SKM-1 (cell line): Measurements from ENCODE around the gene HNF4A.
A peak's percentile ranks its signal among the peaks of the same experiment; 100 is the strongest.

ENCODE experiments used
- DNase-seq: peaks from one replicate; lab custom pipeline; 2025; ENCODE audit not compliant: unreplicated experiment; lab: John Stamatoyannopoulos, UW

HNF4A gene

DNA sequence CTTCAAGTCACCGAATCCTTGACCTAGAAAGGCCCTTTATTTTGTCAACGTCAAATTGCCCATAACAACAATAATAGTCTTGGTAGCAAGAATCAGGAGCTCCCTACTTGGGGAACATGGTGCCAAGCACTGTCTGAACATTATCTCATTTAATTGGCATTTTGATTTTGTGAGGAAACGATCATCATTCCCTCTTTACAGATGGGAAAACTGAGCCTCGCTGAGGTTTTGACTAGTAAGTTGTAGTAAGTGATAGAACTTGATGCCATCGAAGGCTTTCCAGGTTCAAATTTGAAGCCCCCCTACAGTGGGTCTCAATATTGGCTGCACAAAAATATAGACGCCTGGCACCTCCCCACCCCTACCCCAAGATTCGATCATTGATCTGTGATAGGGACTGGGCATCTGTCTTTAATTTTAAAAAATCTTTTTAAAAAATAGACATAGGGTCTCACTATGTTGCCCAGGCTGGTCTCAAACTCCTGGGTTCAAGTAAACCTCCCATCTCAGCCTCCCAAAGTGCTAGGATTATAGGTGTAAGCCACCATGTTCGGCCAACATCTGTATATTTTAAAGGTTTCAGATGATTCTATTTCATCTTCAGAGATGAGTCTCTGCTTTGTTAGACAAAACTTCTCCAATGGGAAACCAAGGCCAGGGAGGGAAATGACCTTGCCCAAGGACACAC, 36.7 kb downstream of the HNF4A start:
- no peak for DNase-seq

DNA sequence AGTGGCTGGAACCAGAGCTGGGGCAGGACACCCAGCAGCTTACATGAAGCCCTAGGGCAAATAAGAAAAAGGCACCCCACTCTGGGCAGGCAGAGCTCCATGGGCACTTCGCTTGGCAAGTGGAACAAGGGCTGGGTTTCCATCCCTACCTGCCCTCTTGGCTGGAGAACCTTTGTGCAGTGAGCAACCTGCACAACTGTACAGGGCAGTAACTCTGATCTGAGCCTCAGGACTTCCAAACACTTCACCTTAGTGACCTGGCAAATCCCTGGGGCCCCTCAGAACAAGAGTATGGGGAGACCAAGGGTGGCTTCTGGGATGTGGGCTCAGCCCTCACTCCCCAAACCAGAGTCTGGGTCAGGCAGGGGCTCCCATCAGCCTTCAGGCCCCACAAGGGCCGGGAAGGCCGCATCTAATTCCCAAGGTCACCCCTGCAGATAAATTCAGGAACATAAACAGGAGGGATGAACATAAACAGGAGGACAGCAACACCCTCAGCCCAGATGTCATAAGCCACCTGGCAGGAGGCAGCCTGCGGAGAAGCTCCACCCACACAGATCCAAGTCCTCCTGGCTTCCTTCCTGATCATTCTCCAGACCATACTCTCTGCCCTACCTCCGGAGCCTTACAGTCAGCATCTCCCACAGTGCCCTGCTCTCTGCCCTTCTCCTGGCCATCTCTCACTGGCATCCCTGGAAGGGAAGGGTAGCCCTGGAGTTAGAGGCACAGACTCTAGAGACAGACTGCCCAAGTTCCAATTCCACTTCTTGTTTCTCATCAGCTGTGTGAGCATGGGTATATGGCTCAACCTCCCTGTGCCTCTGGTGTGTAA, 37.5 kb downstream of the HNF4A start:
- no peak for DNase-seq

DNA sequence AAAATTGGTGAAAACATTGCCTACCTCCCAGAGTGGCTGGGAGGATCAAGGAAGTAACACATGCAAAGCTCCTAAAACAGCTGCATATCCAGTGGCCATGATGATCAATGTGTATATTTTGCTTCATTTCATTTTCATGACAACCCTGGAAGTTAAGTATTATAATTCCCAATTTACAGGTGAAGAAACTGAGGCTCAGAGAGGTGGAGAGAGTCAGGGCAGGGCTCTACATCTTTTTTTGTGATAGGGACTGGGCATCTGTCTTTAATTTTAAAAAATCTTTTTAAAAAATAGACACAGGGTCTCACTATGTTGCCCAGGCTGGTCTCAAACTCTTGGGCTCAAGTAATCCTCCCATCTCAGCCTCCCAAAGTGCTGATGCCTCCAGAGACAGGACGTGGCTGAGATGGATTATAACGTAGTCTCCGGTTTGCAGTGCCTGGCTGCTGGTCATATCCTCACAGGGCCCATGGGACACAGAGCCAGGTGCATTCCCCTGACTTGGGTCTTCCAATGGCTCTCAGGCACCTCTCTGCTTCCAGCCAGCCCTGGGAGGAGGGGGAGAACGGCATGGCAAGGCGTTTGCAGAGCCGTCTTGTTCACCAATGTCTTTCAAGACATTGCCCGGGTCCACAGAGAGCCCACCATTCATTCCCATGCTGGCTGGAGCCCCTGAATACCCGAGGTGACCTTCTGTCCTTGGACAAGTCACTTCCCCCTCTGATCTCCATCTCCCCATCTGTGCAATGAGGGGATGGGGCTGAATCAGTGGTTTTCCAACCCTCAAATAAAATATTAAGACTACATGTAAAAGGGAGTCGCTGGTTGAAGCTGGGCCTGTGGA, 38.3 kb downstream of the HNF4A start:
- no peak for DNase-seq

DNA sequence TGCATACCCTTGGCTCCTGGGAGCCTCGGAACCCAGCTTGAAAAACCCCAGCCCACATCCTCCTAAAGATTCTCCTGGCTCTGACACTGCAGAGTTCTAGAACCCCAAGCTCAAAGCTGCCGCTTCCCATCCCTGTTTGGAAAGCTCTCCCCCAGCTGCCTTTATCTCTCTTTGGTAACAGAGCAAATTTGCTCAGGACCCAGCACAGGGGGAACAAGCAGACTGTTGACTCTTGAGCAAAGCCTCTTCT, 38.9 kb downstream of the HNF4A start:
- DNase-seq, result no peak

DNA sequence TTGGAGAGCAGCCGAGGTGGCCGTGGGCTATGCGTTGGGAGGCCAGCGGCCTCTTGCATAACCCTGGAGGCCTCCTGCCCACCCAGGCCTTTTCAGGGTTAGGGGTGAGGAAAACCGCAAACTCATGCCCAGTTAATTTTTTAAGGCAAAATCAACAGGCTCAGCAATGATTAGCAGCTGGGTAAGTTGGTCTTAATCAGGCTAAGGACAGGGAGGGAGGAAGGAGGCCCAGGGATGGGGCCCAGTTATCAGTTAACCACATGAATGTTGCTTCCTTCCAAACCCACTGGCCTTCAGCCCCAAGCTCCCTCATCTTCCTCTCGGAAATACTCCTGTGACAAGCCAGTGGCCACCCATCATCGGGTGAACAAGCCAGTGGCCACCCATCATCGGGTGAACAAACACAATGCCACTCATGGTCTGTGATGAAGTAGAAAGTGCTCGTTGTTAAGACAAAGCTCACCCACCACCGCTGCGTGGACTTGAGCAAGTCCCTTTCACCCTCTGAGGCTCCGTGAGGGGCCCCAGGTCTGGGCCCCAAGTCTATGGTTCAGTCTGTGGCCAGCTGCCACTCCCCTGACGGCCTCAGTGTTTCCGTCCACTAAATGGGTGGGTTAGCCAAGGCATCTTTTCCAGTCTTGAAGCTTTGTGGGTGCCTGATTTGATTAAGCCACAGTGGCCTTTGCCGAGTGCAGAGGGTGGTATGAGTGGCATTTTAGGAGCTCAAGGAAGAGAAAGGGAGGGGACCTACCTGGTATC, 39.4 kb downstream of the HNF4A start:
- peak; percentile 72 for DNase-seq

DNA sequence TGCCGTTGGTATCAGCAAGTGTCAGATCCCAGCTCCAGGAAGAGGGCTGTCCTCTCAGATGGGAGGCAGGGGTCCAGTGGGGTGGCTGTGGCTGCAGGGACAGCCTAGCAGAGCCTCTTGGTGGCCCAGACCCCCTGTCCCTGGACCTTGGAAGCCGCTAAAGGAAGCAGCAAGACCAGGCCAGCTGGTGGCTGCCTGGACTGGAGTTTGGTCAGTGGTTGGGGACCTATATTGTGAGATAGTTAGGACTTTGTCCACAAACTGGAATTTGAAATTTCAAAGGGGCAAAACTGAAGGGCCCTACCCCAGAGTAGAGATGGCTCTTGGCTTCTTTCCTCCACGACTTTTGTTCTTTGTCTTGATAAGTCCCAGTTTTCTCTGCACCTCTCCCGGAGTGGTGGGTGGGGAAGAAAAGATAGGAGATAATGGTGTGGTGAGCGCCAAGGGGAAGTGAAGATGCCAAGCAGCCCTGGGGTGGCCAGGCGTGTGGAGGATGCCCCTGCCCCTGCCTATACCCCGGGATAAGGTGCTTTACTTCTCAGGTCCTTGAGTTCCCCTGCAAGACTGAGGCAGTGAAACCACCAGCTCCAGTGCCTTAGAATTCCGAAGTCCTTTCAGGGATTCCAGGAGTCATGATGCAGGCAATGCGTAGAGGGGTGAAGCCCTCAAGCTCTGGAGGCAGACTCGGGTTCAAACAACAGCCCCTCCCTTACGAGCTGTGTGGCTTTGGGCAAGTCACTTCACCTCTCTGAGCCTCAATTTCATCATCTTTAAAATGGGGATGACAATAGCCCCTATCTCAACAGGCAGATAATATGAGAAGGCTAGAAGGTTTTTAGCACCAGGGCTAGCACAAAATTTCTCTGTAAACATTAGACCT, 40.2 kb downstream of the HNF4A start:
- DNase-seq, result no peak

DNA sequence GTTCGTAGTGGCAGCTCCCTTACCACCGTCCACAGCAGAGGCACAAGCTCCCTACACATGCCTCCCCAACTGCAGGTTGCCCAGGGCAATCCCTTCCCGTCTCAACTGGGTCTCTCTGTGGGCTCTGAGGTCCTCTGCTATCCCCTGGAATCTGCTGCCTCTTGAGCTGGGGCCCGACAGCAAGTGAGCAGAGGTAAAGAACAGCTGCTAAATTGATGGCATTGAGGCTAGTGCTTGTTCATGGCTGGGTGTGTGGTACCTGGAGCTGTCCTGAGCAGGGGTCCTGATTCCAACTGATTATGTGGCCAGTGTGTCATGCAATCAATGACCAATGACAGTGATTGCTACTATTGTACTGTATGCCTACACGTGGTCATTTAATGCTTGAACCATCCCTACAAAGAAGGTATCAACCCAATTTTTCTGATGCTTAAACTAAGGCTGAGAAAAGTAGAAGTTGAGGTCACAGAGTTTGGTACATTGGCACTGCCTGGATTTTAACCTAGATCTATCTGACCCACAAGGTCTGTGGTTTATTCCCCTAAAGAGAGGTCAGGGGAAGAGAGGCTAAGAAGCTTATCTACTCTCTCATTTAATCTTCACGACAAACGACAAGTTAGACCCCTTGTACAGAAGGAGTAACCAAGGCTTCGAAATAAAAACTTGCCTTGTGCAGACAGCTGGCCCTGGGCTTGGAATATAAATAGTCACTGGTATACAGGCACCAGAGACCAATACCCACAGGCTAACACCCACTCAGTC, 41.1 kb downstream of the HNF4A start:
- no peak for DNase-seq

DNA sequence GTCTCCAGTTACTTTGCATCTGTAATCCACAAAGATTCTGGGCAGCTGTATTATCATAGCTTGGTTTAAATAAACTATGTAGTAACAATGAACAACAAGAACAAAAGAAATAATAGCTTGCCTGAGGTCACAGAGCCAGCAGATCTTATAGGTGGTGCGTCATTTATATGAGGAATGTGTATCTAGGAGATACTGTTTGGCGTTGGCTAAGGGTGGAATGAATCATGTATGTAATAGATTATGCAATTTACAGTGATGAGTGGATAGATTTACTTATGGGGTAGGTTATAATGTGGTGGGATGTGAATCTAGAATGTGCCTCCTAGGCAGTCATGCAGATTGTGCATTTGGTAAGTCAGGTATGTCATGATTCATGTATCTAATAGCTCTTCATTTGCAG, 42.8 kb downstream of the HNF4A start:
- DNase-seq, result no peak

DNA sequence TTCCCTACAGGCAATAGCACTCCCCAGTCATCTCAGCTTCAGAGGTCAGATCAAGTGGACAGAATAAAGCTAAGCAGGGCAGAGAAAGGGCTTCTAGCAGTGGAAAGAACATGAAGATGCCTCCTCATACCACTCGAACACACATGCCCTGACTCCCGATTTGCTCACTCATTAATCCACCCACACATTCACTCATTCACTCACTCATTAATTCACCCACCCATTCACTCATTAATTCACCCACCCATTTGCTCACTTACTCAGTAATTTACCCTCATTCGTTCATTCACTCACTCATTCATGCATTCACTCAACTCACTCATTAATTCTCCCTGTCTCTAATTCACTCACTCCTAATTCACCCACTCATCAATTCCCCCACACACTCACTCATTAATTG, 43.9 kb downstream of the HNF4A start:
- no peak for DNase-seq

DNA sequence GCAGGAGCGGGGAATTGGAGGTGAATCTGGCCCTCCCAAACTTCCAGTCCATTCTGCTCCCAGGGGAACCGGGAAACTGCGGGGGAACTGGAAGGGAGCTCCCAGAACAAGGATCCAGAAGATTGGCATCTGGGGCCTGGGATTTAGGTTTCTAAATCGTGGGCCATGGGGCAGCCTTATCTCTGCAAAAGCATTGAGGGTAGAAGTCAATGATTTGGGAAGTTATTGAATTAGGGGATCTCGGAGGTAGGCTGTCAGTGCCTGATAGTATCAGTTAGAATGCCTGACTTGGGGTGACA, 45.1 kb downstream of the HNF4A start:
- no peak for DNase-seq

DNA sequence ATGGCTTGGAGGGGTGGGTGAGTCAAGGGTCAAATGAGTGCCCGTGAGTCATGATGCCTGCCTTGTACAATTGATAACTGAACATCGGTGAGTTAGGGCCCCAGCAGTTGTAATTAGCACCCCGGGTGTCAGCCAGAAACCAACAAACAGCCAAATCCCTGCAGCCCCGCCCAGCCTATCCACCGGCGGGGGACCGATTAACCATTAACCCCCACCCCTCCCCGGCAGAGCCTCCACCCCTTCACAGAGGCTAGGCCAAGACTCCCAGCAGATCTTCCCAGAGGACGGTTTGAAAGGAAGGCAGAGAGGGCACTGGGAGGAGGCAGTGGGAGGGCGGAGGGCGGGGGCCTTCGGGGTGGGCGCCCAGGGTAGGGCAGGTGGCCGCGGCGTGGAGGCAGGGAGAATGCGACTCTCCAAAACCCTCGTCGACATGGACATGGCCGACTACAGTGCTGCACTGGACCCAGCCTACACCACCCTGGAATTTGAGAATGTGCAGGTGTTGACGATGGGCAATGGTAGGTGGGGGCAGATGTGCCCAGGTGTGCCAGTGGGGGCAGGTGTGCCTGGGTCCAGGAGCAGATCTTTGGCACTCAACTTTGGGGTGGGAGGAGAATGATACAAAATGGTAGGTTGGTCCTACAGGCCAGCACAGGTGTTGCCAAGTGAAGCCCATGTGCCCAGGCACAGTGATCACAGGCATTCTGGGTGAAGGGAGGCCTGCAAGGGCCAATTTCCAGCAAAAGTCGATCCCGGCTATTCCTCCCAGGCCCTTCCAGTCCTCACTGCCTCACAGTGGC, 45.7 kb downstream of the HNF4A start:
- DNase-seq, result no peak

DNA sequence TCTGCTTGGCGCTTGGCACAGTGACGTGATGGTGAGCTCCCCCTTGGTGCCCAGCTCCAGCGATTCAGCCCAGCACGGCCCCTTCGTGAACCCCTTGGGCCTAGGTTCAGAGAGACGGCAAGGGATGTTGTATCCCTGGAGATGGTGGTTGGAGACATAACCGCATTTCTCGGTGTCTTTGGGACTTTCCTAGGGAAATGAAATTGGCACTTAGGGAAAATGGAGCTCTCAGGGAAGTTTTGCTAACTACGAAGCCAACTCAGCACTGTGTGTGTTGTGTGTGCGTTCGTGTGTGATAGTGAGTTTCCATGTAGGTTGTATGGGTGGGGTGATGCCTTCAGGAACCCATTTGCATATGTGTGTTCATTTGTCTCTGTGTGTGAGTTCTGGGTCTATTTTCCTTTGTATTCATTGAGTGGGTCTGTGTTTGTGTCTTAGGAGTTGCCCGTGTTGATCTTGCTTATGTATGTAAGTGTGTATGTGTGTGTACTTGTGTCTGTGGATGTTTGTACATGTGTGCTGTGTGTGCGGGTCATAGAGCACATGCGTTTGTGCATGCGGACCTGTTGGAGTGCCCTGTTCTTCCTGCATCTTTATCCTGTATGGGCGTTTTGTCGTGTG, 46.4 kb downstream of the HNF4A start:
- no peak for DNase-seq

DNA sequence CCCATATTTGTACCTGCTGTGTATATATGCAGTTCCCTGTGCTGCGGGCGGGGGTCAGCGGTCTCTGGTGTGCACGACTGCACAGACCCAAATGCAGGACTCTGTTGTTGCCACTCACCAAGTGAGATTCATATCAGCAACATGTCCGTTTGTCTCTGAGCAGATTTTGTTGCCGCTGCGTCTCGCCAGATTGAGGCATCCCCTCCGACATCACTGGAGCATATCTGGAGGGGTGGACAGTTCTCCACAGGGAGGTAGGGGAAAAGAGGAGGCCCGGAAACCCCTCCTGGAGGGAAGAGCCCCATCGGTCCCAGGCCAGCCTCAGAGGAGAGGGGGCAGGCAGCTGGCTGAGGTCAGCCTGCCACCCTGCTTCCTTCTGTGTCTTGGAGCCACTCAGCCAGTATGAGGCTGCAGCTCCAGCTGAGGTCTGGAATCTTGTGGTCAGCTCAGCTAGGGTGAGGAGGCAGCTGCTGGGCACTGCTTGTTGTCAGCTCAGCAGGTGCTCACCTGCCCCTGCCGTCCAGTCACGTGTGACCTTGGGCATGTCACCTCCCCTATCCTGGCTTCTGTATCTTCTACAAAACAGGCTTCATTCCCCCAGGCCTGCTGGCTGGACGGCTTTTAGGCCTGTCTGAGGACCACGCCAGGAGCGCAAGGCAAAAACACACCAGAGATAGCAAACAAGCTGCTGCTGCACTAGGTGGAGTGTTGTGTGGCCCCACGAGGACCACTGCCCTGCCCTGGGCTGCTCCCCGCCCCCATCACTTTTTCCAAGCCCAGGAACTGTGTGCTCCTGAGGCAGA, 47.1 kb downstream of the HNF4A start:
- no peak for DNase-seq

DNA sequence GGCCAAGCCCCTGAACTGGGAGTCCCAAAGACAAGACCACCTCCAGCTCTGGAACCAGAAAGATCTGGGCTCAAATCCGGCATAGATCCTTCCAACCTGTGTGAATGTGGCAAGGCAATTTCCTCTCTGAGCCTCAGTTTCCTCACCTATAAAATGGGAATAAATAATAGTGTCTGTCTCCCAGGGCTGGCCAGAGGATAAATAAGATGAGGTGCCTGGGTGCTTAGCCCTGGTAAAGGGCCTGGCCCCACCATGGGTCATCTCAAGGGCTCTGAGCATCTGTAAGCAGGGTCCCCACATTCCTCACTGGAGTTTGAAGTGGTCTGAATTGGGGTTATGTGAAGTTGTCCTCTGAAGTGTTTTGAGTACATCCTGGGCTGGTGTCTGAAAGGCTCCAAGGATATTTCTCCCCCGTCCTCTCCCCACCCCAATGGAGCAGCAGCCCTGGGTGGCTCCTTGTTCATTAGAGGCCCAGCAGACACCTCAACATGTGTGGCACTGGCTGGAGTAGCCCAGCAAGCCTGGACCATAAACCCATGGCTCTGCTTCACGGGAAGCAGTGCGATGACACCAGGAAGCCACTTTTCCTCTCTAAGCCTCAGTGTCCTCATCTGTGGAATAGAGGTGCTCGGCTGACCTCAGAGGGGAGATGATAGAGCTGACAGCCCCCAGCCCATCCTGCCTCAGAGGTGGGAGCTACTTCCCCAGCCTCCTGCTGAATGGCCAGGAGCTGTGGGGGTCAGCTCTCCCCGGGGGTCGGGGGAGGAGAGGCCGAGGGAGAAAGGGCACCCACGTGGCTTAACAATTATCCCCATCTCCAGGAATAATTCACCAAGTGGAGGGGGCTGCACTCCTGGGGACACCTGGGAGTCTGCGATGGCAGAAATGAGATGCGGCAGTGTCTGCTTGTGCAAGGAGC, 48.0 kb downstream of the HNF4A start:
- no peak for DNase-seq

DNA sequence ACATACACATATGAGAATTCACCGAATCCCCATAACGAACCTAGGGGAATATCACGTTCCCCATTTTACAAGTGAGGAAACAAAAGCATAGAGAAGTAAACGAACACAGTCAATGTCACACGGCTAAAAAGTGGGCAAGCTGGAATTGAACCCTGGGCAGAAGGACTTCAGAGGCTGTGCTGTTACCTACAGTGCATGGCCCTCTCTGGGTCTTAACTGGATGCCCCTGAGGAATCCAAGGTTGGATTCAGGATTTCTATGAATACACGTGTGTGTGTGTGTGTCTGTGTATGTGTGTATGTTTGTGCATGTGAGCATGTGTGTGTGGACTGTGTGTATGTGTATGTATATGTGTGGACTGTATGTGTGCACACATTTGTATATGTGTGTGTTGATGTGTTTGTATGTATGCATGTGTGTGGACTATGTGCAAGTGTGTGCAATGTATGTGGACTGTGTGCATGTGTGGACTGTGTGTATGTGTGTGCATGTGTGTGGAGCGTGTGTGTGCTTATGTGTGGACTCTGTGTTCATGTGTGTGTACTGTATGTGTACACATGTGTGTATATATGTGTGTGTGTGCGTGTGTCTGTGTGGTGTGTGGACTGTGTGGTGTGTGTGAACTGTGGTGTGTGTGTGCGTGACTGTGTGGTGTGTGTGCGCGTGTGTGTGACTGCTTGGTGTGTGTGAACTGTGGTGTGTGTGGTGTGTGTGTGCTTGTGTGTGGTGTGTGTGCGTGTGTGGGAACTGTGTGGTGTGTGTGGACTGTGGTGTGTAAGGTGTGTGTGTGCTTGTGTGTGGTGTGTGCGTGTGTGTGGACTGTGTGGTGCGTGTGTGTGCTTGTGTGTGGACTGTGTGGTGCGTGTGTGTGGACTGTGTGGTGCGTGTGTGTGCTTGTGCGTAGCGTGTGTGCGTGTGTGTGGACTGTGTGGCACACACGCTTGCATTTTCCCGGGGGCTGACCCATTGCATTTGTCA, 49.0 kb downstream of the HNF4A start:
- DNase-seq, result no peak

DNA sequence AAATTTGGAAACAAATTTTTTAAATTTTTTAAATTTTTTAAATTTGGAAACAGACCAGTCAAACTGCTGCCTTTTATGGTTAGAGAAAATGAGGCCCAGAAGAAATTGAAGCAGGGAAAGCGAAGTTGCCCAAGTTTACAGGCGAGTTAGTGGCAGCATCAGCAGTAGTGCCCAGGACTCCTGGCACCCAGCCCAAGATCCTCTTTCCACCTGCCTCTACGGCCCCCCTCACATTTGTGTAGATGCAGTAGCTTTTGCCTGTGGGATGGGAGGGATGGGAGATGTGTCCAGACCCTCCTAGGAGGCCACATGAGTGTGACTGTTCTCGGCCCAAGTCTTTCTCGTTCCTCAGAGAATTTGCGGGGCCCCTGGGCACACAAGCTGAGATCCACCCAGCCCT, 49.8 kb downstream of the HNF4A start:
- DNase-seq, result no peak
